GM12801 (cell line): ENCODE data around the gene WNT8B.

Experiments used
- TF ChIP-seq, protein P1 (sequence below): IDR thresholded peaks from one replicate; pipeline ENCODE4 v1.5.1; 2011; ENCODE audit warnings: control low read depth; ENCODE audit not compliant: insufficient read length; ENCODE audit errors: extremely low read depth

The WNT8B gene

DNA sequence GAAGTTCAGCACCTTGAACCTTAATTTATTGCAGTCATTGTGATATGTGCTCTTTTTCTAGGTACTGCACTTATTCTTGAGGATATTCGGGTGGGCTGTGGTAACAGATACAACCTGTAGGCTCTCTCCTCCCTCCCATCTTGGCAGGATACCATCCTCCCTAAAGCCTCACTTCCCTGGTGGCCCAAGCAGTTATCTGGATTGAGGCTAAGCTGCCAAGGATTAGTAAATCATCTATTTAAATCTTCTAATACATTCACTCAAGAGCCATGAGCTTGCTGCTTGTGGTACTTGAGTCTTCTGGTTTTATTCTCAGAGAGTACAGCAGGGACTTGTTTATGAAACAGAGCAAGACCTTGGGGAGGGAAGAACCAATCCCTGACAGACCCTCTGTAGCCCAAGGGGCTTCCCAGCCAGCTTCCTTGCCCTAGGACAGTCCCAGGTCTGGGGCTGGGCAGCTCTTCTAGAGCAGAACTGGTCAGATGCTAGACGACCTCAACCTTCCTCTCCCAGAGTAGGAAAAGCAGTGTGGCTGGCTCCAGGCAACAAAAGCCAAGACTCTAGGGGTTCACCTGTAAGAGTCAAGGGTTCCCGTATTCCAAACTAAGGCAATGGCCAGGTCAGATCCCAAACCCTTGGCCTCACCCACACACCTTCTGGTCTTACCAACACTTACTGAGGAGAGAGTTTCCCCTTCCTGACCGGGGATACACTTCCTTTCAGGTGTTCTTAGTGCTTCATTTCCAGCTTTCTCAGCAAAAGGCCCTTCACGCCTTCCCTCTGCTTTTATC lies 21.3 kb downstream of the WNT8B start:
- TF ChIP-seq, protein P1, sequence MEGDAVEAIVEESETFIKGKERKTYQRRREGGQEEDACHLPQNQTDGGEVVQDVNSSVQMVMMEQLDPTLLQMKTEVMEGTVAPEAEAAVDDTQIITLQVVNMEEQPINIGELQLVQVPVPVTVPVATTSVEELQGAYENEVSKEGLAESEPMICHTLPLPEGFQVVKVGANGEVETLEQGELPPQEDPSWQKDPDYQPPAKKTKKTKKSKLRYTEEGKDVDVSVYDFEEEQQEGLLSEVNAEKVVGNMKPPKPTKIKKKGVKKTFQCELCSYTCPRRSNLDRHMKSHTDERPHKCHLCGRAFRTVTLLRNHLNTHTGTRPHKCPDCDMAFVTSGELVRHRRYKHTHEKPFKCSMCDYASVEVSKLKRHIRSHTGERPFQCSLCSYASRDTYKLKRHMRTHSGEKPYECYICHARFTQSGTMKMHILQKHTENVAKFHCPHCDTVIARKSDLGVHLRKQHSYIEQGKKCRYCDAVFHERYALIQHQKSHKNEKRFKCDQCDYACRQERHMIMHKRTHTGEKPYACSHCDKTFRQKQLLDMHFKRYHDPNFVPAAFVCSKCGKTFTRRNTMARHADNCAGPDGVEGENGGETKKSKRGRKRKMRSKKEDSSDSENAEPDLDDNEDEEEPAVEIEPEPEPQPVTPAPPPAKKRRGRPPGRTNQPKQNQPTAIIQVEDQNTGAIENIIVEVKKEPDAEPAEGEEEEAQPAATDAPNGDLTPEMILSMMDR, result no peak

DNA sequence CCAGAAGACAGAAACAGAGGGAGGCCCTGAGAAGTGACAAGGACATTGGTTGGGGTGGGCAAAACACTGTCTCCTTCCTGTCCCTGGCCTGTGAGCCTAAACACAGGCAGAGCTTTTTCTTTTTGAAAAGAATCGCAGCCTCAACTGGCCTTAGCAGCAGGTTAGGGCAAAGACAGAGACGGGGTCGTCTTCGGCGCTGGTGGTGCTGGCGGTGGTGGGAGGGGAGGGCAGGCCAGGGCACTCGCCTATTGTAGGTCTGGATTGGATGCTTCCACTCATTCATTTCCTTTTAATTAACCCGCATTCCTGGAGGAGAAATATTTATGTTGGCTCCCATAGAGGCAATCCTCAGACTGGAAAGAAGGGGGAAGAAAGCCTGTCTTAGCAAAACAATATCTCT lies 22.6 kb downstream of the WNT8B start:
- TF ChIP-seq, protein P1, result no peak

DNA sequence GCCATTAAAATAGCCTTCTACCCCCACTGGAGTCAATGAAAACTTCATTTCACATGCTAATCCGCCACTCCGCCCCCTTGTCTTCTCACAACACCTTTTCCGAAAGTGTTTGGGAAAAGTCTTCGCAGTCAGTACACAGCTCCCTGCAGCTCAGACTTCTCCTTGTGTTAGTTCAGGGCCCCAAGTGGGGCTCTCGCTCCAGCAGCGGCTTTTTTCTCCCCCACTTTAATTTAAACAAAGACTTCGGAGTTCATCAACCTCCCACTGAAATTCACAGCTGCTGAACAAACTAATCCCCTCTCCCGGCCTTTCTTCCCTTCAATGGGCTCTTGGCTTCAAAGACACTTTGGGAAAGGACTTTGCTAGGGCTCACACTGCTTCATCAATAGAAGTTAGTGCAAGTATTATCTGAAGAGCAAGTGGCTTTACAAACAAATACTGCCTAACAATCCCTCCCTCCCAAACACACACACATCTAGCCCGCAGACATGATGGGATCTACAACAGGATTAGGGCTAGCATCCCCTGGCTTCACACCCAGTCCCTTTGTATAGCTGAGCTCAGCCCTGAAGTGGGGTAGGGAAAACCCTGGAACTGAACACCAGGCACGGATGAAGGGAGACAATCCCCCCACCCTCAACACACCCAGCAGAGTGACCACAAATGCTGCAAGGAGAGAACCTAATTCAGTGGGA lies 23.1 kb downstream of the WNT8B start:
- TF ChIP-seq, protein P1, result no peak

DNA sequence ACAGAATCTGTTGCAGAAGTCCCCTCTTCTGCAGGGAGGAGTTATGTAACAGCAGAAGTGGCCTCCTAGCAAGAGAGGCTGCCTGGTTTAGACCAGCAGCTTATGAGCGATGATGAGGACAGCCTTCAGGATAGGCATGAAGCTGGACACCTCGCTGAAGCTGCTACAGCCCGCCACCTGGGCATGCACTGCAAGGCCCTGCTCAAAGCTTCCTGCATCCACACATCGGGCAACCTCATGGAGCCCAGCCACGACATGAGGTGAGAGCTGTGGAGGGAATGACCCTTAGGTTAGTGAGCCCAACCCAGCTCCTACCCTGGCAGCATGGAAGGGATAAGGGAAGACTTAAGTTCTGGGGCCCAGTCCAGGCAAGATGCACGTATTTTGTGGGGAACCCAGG lies 24.7 kb downstream of the WNT8B start:
- TF ChIP-seq, protein P1, result no peak

DNA sequence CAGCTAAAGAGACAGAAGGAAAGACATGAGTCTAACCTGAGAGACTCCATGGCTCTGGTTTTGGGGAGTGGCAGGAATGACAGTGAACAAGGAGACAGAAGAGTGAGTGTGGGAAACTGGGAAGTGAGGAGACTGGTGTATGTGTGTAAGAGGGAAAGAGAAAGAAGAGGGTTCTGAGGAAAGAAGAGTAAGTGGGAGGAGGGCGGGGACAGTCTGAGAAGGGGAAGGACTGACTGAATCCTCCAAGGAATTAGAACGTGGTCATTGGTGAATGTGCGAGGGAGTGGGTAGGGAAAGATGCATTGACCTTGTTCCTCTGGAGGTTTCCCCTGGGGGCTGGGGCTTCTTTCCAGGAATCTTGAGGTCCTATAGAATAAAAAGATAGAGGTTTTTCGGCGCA lies 26.6 kb downstream of the WNT8B start:
- TF ChIP-seq, protein P1, result no peak

DNA sequence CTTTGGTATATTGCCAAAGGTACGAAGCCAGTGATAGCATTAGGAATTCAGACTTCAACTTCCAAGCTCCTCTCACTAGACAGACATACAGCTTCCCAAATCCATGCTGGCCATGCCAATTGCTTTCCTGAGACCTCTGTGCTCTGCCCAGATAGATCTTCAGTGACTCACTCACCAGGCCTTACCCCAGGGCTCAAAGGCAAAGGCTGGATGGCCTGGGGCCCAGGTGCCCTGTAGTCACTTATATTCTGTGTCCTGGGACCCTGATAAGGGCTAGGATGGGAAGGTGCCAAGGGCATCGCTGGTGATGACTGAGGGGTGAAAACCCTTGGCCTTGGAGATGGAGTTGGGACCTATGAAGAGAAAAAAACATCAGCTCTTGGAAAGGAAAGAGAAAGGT lies 27.7 kb downstream of the WNT8B start:
- TF ChIP-seq, protein P1, result no peak

DNA sequence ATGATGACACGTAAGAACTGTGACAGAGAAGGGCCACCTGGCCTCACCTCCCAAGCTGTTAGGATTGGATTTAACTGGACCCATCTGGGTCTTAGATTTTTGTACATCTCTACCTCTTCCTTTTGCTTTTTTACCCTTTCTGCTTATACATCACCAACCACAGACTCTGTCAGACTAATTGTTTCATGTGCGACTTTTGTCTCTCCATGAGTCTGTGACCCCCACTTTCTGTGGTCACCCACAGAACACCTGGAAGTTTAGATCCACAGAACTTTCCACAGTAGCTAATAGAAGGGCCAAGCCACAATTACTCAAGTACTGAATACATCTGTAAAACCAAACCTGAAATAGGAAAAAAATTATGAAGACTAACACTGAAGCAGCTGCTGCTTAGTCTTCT lies 33.8 kb downstream of the WNT8B start:
- TF ChIP-seq, protein P1, result no peak
